GM23338 (cell line): ENCODE data around the gene ISL2. TPM values are rescaled to one million over a fixed set of nuclear protein-coding genes. Genes with fewer than 3 reads are reported as not detected.

Experiments used
- ATAC-seq: fragments of 200-7000 bp; cut with Tn5 transposase; 3 replicates; pipeline ENCODE4 v1.9.1; 2020
- DNase-seq: peaks from one replicate; pipeline ENCODE4 v3.0.0-alpha.2; 2015; ENCODE audit warnings: low spot score
- H2AFZ ChIP-seq: fragments of 200-600 bp; sonication (generic); 2 replicates; pipeline ENCODE4 v1.8.0; 2016; ENCODE audit warnings: antibody characterized with exemption, mild to moderate bottlenecking, moderate library complexity
- H3F3A ChIP-seq: fragments of 200-600 bp; sonication (generic); replicated peaks from 2 replicates; pipeline ENCODE4 v1.8.0; 2017; ENCODE audit warnings: antibody characterized with exemption, mixed run types, low read depth
- H3K27ac ChIP-seq: fragments of 200-600 bp; sonication (generic); 2 replicates; pipeline ENCODE4 v1.6.1; 2016; ENCODE audit warnings: low read depth
- H3K27me3 ChIP-seq: fragments of 200-600 bp; sonication (generic); 2 replicates; pipeline ENCODE4 v1.8.0; 2016; ENCODE audit warnings: mild to moderate bottlenecking, mixed run types, moderate library complexity; ENCODE audit not compliant: insufficient read depth
- H3K36me3 ChIP-seq: fragments of 200-600 bp; sonication (generic); 2 replicates; pipeline ENCODE4 v1.8.0; 2016; ENCODE audit warnings: mild to moderate bottlenecking; ENCODE audit not compliant: insufficient read depth
- H3K4me1 ChIP-seq: fragments of 200-600 bp; sonication (generic); 2 replicates; pipeline ENCODE4 v1.8.0; 2016; ENCODE audit warnings: mild to moderate bottlenecking, moderate library complexity; ENCODE audit not compliant: insufficient read depth
- H3K4me2 ChIP-seq: fragments of 200-600 bp; sonication (generic); 2 replicates; pipeline ENCODE4 v1.7.1; 2017; ENCODE audit warnings: mixed run types
- H3K4me3 ChIP-seq: fragments of 200-600 bp; sonication (generic); 2 replicates; pipeline ENCODE4 v1.6.1; 2016; ENCODE audit warnings: mixed run types
- H3K79me2 ChIP-seq: fragments of 200-600 bp; sonication (generic); replicated peaks from 2 replicates; pipeline ENCODE4 v1.8.0; 2017; ENCODE audit warnings: mild to moderate bottlenecking; ENCODE audit not compliant: insufficient read depth
- H3K9me2 ChIP-seq: fragments of 200-600 bp; sonication (generic); 2 replicates; pipeline ENCODE4 v1.8.0; 2017; ENCODE audit not compliant: insufficient read depth
- H4K20me1 ChIP-seq: fragments of 200-600 bp; sonication (generic); replicated peaks from 2 replicates; pipeline ENCODE4 v1.8.0; 2017; ENCODE audit warnings: mild to moderate bottlenecking; ENCODE audit not compliant: insufficient read depth
- H3K27ac Mint-ChIP-seq: 2 replicates; pipeline ENCODE4 v1.8.0; 2020; ENCODE audit warnings: inconsistent platforms, mild to moderate bottlenecking, moderate library complexity, mixed read lengths
- H3K27me3 Mint-ChIP-seq: 3 replicates; pipeline ENCODE4 v1.8.0; 2022; ENCODE audit warnings: low read depth, mild to moderate bottlenecking, moderate library complexity, mixed read lengths, inconsistent platforms; ENCODE audit not compliant: insufficient read depth, poor library complexity
- H3K36me3 Mint-ChIP-seq: 3 replicates; pipeline ENCODE4 v1.8.0; 2021; ENCODE audit warnings: low read depth, mild to moderate bottlenecking, inconsistent platforms, moderate library complexity, mixed read lengths
- H3K4me1 Mint-ChIP-seq: 3 replicates; pipeline ENCODE4 v1.8.0; 2020; ENCODE audit warnings: mild to moderate bottlenecking, inconsistent platforms, mixed read lengths
- H3K4me3 Mint-ChIP-seq: 3 replicates; pipeline ENCODE4 v1.8.0; 2021; ENCODE audit warnings: moderate library complexity, mild to moderate bottlenecking, inconsistent platforms, mixed read lengths
- H3K9me3 Mint-ChIP-seq: 3 replicates; pipeline ENCODE4 v1.8.0; 2020; ENCODE audit warnings: moderate library complexity, mild to moderate bottlenecking, inconsistent platforms, mixed read lengths
- CREB1 ChIP-seq: fragments of 250-450 bp; sonication (Bioruptor Pico); IDR thresholded peaks from 2 replicates; pipeline ENCODE4 v1.5.0; 2020; ENCODE audit warnings: low read depth, mild to moderate bottlenecking, moderate library complexity
- EZH2 ChIP-seq: fragments of 200-600 bp; sonication (generic); IDR thresholded peaks from one replicate; pipeline ENCODE4 v1.8.0; 2017; ENCODE audit warnings: antibody characterized with exemption, mild to moderate bottlenecking, low read depth; ENCODE audit not compliant: unreplicated experiment
- EZH2phosphoT487 ChIP-seq: fragments of 200-600 bp; sonication (generic); IDR thresholded peaks from one replicate; pipeline ENCODE4 v1.8.1; 2018; ENCODE audit warnings: antibody characterized with exemption; ENCODE audit not compliant: unreplicated experiment
- JUNB ChIP-seq: IDR thresholded peaks from one replicate; pipeline ENCODE4 v1.6.1; 2016; ENCODE audit warnings: antibody characterized with exemption; ENCODE audit not compliant: unreplicated experiment
- NANOG ChIP-seq: IDR thresholded peaks from 2 replicates; pipeline ENCODE4 v1.6.1; 2016; ENCODE audit warnings: antibody characterized with exemption, borderline replicate concordance
- POLR2AphosphoS5 ChIP-seq: IDR thresholded peaks from 2 replicates; pipeline ENCODE4 v1.6.1; 2016; ENCODE audit warnings: antibody characterized with exemption, low read depth
- STAT1 ChIP-seq: IDR thresholded peaks from one replicate; pipeline ENCODE4 v1.6.1; 2016; ENCODE audit warnings: antibody characterized with exemption; ENCODE audit not compliant: unreplicated experiment
- ZNF114 ChIP-seq: fragments of 250-450 bp; sonication (Bioruptor Pico); IDR thresholded peaks from 2 replicates; pipeline ENCODE4 v1.5.0; 2020; ENCODE audit warnings: mild to moderate bottlenecking, moderate library complexity
- ZNF331 ChIP-seq: fragments of 250-450 bp; sonication (Bioruptor Pico); IDR thresholded peaks from 2 replicates; pipeline ENCODE4 v1.5.0; 2020; ENCODE audit warnings: low read depth, mild to moderate bottlenecking, moderate library complexity
- polyA plus RNA-seq: library from polyadenylated mRNA; unstranded; fragments of >200 nt; fragmentation: Nextera tagmentation; extraction: Ambion mirVana; gene quantifications from 2 replicates; pipeline ENCODE4 v1.2.1, GENCODE V29; 2016
- total RNA-seq: library from RNA; depleted of rRNA; stranded (reverse); fragments of >200 nt; shearing (Covaris generic); gene quantifications from 2 replicates; pipeline ENCODE4 v1.2.3, GENCODE V29; 2014
- TF ChIP-seq, protein P1 (sequence below), 2 experiments: fragments of 200-600 bp in 1 of 2; sonication (generic) in 1 of 2; conservative IDR thresholded peaks; 2 replicates each; pipeline versions ENCODE4 v1.5.1 to v1.6.1; 2016 to 2017; ENCODE audit warnings: antibody characterized with exemption in 2 of 2, low read depth in 2 of 2, mild to moderate bottlenecking in 2 of 2, moderate library complexity in 1 of 2
- TF ChIP-seq, protein P2 (sequence below): IDR thresholded peaks from one replicate; pipeline ENCODE4 v1.6.1; 2018; ENCODE audit warnings: antibody characterized with exemption; ENCODE audit not compliant: unreplicated experiment
- TF ChIP-seq, protein P3 (sequence below): IDR thresholded peaks from 2 replicates; pipeline ENCODE4 v1.6.1; 2016; ENCODE audit warnings: antibody characterized with exemption

Gene ISL2
- total and polyA plus RNA-seq, 2 experiments from 2014 or later, result 0.65 to 2.7 TPM

DNA sequence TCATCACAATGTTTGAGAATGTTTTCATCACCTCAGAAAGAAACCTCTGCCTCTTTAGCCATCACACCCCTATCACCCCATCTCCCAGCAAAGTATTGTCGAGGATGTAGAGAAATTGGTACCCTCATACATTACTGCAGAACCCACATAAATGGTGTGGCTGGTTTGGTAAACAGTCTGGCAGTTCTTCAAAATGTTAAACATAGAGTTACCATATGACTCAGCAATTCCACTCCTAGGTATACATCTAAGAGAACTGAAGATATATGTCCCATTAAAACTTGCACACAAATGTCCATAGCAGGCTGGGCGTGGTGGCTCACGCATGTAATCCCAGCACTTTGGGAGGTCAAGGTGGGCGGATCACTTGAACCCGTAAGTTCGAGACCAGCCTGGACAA, 16.6 kb upstream of the ISL2 start:
- Histone ChIP-seq H3K4me1 (no peaks in the 10 kb centered on the region), H3K79me2 (no peaks in the 10 kb centered on the region), H3K9me2 (no peaks in the 10 kb centered on the region), H3K27ac (no peak overlapping the region), H2AFZ (no peak overlapping the region), H3K4me2 (no peak overlapping the region), H3K4me3 (no peak overlapping the region), H4K20me1 (no peaks in the 10 kb centered on the region), H3F3A (no peaks in the 10 kb centered on the region), H3K27me3 (no peaks in the 10 kb centered on the region), H3K36me3 (no peaks in the 10 kb centered on the region)
- Mint-ChIP-seq H3K27me3 (peaks cover 4% of the 10 kb centered on the region), H3K4me1 (peaks cover 3% of the 10 kb centered on the region; the same call in 2 of the 3 replicates), H3K9me3 (no peaks in the 10 kb centered on the region), H3K4me3 (no peak overlapping the region), H3K36me3 (no peaks in the 10 kb centered on the region), H3K27ac (no peak overlapping the region)
- DNase-seq (no peak), ATAC-seq (no peak)
- TF ChIP-seq CREB1 (CRISPR knock-in tag) (no peak), POLR2AphosphoS5 (no peak), JUNB (no peak)

DNA sequence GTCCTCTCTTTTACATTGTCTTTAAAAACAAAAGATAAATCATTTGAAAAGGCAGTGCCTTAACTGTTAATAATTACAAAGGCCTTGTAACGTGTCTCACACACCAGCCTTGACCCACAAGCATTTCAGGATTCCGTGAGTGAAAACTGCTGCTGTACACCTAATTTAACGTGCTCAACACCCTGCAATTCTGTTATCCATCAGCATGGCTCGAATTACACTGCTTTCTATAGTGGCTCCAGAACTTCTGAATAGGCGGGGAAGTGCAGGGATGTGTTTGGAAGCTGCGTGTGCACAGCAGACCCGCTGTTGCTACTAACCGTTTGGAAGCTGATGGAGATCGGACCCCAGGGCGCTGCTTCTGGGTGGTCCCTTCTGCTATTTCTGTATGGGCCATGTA, 15.4 kb upstream of the ISL2 start:
- H3K9me2 ChIP-seq, result no peaks in the 10 kb centered on the region
- ATAC-seq (no peak; the same call in 2 of the 3 replicates), DNase-seq (no peak)
- no peaks in the 10 kb centered on the region for H3K36me3 ChIP-seq
- no peaks in the 10 kb centered on the region for H3F3A ChIP-seq
- no peaks in the 10 kb centered on the region for H4K20me1 ChIP-seq
- no peaks in the 10 kb centered on the region for H3K4me1 ChIP-seq
- peak overlapping the region; percentile 83; the same call in 1 of the 2 replicates for H2AFZ ChIP-seq
- H3K27me3 Mint-ChIP-seq, result peaks cover 2% of the 10 kb centered on the region
- H3K27ac ChIP-seq, result no peak overlapping the region
- H3K4me3 ChIP-seq, result no peak overlapping the region
- H3K4me2 ChIP-seq, result no peak overlapping the region
- H3K27me3 ChIP-seq, result no peaks in the 10 kb centered on the region
- no peaks in the 10 kb centered on the region for H3K36me3 Mint-ChIP-seq
- no peak overlapping the region for H3K4me3 Mint-ChIP-seq
- H3K27ac Mint-ChIP-seq, result no peak overlapping the region
- H3K79me2 ChIP-seq, result no peaks in the 10 kb centered on the region
- peaks cover 3% of the 10 kb centered on the region; the same call in 2 of the 3 replicates for H3K4me1 Mint-ChIP-seq
- no peaks in the 10 kb centered on the region for H3K9me3 Mint-ChIP-seq
- TF ChIP-seq EZH2phosphoT487, result no peak
- no peak for TF ChIP-seq ZNF114
- TF ChIP-seq, protein P1, sequence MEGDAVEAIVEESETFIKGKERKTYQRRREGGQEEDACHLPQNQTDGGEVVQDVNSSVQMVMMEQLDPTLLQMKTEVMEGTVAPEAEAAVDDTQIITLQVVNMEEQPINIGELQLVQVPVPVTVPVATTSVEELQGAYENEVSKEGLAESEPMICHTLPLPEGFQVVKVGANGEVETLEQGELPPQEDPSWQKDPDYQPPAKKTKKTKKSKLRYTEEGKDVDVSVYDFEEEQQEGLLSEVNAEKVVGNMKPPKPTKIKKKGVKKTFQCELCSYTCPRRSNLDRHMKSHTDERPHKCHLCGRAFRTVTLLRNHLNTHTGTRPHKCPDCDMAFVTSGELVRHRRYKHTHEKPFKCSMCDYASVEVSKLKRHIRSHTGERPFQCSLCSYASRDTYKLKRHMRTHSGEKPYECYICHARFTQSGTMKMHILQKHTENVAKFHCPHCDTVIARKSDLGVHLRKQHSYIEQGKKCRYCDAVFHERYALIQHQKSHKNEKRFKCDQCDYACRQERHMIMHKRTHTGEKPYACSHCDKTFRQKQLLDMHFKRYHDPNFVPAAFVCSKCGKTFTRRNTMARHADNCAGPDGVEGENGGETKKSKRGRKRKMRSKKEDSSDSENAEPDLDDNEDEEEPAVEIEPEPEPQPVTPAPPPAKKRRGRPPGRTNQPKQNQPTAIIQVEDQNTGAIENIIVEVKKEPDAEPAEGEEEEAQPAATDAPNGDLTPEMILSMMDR (conservative IDR thresholded peaks at IDR 0.05; ENCODE audit: low read depth in 2 of 2), result no peak
- TF ChIP-seq, protein P2, sequence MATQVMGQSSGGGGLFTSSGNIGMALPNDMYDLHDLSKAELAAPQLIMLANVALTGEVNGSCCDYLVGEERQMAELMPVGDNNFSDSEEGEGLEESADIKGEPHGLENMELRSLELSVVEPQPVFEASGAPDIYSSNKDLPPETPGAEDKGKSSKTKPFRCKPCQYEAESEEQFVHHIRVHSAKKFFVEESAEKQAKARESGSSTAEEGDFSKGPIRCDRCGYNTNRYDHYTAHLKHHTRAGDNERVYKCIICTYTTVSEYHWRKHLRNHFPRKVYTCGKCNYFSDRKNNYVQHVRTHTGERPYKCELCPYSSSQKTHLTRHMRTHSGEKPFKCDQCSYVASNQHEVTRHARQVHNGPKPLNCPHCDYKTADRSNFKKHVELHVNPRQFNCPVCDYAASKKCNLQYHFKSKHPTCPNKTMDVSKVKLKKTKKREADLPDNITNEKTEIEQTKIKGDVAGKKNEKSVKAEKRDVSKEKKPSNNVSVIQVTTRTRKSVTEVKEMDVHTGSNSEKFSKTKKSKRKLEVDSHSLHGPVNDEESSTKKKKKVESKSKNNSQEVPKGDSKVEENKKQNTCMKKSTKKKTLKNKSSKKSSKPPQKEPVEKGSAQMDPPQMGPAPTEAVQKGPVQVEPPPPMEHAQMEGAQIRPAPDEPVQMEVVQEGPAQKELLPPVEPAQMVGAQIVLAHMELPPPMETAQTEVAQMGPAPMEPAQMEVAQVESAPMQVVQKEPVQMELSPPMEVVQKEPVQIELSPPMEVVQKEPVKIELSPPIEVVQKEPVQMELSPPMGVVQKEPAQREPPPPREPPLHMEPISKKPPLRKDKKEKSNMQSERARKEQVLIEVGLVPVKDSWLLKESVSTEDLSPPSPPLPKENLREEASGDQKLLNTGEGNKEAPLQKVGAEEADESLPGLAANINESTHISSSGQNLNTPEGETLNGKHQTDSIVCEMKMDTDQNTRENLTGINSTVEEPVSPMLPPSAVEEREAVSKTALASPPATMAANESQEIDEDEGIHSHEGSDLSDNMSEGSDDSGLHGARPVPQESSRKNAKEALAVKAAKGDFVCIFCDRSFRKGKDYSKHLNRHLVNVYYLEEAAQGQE, result no peak
- TF ChIP-seq NANOG, result no peak
- TF ChIP-seq STAT1, result no peak
- TF ChIP-seq ZNF331, result no peak
- TF ChIP-seq EZH2, result no peak
- TF ChIP-seq CREB1 (CRISPR knock-in tag), result no peak
- no peak for TF ChIP-seq JUNB
- TF ChIP-seq, protein P3, sequence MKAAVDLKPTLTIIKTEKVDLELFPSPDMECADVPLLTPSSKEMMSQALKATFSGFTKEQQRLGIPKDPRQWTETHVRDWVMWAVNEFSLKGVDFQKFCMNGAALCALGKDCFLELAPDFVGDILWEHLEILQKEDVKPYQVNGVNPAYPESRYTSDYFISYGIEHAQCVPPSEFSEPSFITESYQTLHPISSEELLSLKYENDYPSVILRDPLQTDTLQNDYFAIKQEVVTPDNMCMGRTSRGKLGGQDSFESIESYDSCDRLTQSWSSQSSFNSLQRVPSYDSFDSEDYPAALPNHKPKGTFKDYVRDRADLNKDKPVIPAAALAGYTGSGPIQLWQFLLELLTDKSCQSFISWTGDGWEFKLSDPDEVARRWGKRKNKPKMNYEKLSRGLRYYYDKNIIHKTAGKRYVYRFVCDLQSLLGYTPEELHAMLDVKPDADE, result no peak
- no peak for TF ChIP-seq POLR2AphosphoS5
